Esophagus muscularis mucosa (tissue), 3 donors: ENCODE data around the gene DNAJB4.

Experiments
- CTCF ChIP-seq, 3 experiments: fragments of 200-600 bp in 2 of 3; fragments of 450-650 bp in 1 of 3; sonication (generic) in 2 of 3; IDR thresholded peaks; one replicate each; pipeline ENCODE4 v1.5.1; 2017 to 2019; ENCODE audit warnings: antibody characterized with exemption in 3 of 3, mild to moderate bottlenecking in 2 of 3, moderate library complexity in 1 of 3
- POLR2AphosphoS5 ChIP-seq, 2 donors: sonication (generic); formaldehyde crosslinking; IDR thresholded peaks; one replicate each; pipeline ENCODE4 v1.6.1; 2017; ENCODE audit warnings: antibody characterized with exemption in 2 of 2

- TF ChIP-seq CTCF (IDR thresholded peaks at IDR 0.05) (no peak), POLR2AphosphoS5 (IDR thresholded peaks at IDR 0.05) (no peak)
Observed at GRCh38 chr1:77958391-77958790, 46.3 kb upstream of the DNAJB4 start.
